Endometrium (tissue), 2 donors: ENCODE measurements around the gene SLITRK5.

Experiments used
- FAIRE-seq: peaks from 2 replicates; lab custom pipeline; 2012; peaks lifted over from hg19 to GRCh38; lab: Jason Lieb, UNC
- donor health status: control.
- donor health status: control.

Gene SLITRK5, protein sequence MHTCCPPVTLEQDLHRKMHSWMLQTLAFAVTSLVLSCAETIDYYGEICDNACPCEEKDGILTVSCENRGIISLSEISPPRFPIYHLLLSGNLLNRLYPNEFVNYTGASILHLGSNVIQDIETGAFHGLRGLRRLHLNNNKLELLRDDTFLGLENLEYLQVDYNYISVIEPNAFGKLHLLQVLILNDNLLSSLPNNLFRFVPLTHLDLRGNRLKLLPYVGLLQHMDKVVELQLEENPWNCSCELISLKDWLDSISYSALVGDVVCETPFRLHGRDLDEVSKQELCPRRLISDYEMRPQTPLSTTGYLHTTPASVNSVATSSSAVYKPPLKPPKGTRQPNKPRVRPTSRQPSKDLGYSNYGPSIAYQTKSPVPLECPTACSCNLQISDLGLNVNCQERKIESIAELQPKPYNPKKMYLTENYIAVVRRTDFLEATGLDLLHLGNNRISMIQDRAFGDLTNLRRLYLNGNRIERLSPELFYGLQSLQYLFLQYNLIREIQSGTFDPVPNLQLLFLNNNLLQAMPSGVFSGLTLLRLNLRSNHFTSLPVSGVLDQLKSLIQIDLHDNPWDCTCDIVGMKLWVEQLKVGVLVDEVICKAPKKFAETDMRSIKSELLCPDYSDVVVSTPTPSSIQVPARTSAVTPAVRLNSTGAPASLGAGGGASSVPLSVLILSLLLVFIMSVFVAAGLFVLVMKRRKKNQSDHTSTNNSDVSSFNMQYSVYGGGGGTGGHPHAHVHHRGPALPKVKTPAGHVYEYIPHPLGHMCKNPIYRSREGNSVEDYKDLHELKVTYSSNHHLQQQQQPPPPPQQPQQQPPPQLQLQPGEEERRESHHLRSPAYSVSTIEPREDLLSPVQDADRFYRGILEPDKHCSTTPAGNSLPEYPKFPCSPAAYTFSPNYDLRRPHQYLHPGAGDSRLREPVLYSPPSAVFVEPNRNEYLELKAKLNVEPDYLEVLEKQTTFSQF

DNA sequence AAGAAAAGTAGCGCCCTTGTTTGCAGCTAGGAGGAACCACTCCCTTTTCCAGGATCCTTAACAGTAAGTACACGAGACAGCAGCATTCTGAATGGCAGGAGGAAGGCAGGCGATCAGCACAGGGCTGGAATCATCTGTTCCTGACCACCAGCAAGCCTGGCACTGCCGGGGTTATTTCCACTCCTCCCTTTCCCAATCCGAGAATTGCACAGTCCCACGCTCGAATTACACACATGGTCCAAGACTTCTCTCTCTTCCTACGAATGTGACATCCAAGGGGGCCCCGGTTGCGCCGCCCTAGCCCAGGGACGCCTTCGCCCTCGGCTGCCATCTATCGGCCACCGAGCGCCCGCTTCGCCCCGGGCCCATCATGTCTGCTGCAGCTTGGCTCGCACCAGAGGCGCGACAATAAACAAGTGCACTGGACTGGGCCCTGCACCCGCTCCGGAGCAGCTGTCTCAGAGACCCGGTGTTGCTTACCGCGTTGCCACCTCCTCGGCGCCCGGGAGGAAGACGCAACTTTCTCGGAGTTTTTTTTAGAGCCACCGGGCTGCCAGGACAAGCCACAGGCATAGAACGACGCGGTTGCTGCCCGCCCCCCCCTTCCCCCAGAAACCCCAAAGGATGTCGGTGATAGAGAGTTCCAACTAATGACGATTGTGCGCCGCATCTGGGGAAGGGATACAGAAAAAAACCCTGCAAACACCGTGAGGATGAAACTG is at the start of gene SLITRK5:
SLITRK5 (plus strand) TSS at position 341 of the 722 bp plus-strand sequence. CDS start 4,018 bp downstream, outside the sequence.
- FAIRE-seq, result no peak

DNA sequence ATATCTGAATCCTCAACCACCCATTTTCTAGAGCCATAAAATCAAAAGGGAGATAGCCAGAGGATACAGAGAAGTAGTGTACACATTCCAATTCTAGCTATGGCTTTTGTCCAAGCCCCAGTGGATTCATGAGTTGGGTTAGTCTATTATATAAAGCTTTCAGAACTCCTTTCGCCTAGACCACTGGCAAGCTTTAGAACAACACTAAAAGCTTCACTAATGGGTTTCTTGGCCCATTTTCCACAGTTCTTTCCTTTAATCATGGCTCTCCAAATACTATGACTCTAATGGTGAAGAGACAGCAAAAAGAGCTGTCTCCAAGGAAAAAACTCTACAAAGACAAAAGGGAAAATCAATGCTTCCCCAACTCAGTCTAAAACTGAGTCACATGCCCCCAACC is 48.2 kb upstream of the SLITRK5 start:
- FAIRE-seq, result no peak

DNA sequence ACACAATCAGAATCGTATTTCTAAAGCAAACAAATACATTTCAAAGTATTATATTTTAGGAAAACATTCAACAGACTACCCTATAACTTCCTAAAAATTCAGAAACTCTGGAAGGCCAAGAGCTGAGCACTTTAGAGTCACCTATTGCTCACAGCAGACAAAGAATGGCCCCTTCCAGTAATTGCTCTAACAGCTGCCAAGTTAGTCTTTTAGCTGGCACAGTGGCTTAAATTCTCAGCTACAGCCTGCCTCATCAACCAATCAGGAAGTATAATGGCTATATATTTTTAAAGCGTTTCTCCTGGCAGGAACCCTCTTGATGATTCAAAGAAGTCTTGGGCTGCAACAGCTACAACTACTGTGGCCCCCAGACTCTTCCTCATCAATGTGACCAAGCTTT is 14.9 kb upstream of the SLITRK5 start:
- FAIRE-seq, result no peak

DNA sequence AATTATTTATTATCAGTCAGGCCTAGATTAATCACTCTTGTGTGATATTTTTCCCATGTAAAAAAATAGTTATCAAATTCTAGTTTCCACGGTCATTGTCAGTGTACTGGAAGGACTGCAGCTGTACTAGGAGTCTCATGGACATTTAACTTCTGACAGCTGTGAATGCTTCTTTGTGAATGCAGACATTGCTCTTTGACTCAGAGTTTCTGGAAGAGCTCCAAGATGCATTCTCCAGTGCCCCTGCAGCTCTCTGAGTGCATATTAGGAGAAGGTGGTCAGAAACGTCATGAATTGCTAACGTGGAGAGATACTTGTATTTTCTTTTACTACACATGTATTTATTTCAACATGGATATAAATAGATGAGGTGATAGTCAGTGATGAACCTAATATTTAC is 9.7 kb upstream of the SLITRK5 start:
- no peak for FAIRE-seq

DNA sequence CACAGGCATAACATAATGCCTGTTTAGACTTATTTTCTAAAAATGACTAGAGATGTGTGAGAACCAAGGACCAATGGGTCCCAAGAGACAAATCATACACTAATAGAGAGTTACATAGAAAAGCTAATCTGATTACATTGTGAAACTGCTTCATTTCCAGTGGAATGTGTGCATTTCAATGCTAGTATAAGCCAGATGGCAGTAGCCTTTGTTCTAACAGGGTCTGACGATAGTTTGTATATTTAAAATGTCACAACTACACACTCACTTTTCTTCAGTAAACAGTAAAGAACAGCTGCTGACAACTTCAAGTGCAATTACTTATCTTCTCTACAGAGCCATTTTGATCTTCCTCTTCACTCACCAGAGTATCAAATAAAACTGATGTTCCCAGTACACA is 4.3 kb upstream of the SLITRK5 start:
- FAIRE-seq, result no peak

DNA sequence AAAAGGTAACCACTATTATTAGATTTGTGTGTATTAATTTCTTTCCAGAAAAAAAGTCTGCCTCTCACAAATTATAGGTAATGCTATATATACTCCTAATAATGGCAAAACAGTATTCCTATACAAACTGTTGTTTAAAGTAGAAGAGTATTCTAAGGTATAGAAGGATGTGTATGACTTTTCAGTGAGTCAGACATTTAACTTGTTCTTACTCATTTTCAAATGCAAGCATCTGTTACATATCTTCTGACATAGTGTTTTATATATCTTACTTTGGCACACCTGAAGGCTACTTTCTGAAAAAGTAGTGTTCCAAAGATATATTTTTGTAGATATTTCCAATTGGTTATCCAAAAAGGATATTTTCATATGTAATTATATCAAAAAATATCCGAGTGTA is 3.5 kb upstream of the SLITRK5 start:
- no peak for FAIRE-seq

DNA sequence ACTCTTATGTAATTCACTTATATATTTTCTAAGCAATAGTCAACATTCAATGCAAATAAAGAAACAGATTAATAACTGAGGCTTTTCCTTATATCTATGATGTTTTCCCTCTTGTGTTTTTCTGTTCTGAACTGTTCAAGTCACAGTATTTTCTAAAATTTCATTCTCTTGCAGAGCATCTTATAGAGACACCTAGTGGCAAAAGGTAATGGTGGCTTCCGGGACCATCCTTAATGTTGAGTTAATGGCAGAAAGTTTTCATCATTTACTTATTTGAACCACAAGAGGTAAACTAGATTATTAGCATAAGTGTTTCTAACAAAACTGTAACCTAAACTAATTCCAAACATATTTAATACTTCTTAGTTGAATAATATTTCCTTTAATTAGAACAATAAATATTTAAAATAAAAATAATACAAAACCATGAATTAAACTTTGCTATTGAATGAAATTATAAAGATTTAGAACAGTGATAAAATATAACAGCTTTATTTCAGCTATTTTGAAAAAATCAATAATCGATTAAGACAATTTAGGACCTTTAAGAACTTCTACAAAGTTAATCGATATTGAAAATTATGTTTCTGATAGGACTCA is 1.7 kb upstream of the SLITRK5 start:
- peak; percentile 92 for FAIRE-seq

DNA sequence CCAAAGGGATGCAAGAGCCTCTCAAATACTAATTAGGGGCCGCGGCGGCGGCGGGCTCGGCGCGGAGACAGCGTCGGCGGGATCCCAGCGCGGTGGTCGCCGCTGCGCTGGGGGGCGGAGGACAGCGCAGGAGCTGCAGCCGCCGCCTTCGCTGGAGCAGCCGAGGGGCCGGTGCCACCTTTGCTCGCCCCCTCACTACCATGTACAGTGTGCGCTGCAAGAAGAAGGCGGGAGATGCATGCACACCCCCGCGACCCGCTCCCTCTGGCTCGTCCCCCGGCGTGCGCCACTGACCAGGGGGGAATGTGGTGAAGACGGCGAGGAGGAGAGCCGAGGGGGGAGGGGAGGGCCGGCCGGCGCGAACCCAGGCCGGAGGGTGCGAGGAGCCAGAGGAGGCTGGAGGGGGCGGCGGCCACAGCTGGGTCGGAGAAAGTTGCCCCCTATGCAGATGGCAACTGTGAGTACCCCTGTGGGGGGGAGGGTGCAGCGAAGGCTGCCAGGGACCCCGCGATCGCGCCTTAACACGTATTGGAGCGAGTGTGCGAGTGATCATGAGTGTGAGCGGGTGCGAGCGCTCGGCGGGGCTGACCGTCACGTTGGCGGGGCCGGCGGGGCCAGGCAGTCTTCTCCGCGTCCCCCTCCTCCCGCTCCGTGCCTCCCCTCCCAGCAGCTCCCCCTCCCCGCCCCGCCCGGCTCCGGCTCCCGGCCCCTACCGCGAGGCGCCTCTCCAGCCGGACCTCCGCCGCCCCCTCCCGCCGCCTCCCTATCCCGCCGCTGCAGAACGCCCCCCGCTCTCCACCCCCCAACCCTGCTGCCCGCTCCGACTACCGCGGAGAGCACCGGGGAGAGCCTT is 808 bp downstream of the SLITRK5 start:
- FAIRE-seq, result no peak

DNA sequence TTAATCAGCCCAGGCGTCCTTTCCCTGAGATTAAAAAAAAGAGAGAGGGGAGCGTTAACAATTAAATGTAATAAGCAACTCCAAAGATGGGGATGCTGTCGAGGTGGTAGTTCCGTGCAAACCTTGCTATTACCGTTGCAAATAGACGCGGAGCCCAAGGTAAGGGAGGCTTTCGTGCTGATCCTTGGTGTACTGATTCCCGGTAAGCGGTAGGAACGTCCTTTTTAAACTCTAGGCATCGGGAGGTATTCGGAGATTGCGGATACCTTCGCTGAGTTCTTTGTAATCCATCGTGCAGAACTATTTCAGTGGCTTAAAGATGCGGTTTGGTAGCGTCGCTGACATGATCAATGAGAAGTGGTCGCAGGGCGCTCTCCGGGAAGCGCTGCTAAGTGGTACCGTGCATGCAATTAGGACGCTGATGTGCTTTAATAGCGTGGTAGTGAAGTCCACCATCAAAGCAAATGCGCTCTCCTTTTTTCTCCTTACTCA is 3.1 kb downstream of the SLITRK5 start:
- FAIRE-seq, result no peak

DNA sequence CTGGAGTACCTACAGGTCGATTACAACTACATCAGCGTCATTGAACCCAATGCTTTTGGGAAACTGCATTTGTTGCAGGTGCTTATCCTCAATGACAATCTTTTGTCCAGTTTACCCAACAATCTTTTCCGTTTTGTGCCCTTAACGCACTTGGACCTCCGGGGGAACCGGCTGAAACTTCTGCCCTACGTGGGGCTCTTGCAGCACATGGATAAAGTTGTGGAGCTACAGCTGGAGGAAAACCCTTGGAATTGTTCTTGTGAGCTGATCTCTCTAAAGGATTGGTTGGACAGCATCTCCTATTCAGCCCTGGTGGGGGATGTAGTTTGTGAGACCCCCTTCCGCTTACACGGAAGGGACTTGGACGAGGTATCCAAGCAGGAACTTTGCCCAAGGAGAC is 4.7 kb downstream of the SLITRK5 start:
- no peak for FAIRE-seq

DNA sequence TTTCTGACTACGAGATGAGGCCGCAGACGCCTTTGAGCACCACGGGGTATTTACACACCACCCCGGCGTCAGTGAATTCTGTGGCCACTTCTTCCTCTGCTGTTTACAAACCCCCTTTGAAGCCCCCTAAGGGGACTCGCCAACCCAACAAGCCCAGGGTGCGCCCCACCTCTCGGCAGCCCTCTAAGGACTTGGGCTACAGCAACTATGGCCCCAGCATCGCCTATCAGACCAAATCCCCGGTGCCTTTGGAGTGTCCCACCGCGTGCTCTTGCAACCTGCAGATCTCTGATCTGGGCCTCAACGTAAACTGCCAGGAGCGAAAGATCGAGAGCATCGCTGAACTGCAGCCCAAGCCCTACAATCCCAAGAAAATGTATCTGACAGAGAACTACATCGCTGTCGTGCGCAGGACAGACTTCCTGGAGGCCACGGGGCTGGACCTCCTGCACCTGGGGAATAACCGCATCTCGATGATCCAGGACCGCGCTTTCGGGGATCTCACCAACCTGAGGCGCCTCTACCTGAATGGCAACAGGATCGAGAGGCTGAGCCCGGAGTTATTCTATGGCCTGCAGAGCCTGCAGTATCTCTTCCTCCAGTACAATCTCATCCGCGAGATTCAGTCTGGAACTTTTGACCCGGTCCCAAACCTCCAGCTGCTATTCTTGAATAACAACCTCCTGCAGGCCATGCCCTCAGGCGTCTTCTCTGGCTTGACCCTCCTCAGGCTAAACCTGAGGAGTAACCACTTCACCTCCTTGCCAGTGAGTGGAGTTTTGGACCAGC is 5.3 kb downstream of the SLITRK5 start:
- FAIRE-seq, result no peak

DNA sequence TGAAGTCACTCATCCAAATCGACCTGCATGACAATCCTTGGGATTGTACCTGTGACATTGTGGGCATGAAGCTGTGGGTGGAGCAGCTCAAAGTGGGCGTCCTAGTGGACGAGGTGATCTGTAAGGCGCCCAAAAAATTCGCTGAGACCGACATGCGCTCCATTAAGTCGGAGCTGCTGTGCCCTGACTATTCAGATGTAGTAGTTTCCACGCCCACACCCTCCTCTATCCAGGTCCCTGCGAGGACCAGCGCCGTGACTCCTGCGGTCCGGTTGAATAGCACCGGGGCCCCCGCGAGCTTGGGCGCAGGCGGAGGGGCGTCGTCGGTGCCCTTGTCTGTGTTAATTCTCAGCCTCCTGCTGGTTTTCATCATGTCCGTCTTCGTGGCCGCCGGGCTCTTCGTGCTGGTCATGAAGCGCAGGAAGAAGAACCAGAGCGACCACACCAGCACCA is 5.9 kb downstream of the SLITRK5 start:
- FAIRE-seq, result no peak

DNA sequence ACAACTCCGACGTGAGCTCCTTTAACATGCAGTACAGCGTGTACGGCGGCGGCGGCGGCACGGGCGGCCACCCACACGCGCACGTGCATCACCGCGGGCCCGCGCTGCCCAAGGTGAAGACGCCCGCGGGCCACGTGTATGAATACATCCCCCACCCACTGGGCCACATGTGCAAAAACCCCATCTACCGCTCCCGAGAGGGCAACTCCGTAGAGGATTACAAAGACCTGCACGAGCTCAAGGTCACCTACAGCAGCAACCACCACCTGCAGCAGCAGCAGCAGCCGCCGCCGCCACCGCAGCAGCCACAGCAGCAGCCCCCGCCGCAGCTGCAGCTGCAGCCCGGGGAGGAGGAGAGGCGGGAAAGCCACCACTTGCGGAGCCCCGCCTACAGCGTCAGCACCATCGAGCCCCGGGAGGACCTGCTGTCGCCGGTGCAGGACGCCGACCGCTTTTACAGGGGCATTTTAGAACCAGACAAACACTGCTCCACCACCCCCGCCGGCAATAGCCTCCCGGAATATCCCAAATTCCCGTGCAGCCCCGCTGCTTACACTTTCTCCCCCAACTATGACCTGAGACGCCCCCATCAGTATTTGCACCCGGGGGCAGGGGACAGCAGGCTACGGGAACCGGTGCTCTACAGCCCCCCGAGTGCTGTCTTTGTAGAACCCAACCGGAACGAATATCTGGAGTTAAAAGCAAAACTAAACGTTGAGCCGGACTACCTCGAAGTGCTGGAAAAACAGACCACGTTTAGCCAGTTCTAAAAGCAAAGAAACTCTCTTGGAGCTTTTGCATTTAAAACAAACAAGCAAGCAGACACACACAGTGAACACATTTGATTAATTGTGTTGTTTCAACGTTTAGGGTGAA is 6.6 kb downstream of the SLITRK5 start:
- no peak for FAIRE-seq

DNA sequence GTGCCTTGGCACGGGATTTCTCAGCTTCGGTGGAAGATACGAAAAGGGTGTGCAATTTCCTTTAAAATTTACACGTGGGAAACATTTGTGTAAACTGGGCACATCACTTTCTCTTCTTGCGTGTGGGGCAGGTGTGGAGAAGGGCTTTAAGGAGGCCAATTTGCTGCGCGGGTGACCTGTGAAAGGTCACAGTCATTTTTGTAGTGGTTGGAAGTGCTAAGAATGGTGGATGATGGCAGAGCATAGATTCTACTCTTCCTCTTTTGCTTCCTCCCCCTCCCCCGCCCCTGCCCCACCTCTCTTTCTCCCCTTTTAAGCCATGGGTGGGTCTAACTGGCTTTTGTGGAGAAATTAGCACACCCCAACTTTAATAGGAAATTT is 7.2 kb downstream of the SLITRK5 start:
- no peak for FAIRE-seq

DNA sequence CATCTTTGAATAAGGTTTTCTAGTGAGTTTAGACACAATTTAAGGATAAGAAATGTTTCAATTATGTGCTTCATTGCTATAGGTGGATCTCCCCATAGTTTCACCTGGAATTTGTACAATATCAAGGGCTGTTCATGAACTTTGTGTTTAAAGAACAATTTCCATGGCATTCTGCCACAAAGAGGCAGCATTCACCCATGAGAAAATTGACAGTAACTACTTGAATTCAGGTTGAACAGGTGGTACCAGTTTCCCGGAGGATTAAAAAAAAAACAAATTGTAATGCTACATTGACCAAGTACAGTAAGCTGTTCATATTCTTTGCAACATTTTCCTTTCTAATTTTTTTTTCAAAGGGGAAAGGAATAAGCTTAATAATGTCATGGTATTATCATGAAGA is 9.1 kb downstream of the SLITRK5 start:
- FAIRE-seq, result no peak

DNA sequence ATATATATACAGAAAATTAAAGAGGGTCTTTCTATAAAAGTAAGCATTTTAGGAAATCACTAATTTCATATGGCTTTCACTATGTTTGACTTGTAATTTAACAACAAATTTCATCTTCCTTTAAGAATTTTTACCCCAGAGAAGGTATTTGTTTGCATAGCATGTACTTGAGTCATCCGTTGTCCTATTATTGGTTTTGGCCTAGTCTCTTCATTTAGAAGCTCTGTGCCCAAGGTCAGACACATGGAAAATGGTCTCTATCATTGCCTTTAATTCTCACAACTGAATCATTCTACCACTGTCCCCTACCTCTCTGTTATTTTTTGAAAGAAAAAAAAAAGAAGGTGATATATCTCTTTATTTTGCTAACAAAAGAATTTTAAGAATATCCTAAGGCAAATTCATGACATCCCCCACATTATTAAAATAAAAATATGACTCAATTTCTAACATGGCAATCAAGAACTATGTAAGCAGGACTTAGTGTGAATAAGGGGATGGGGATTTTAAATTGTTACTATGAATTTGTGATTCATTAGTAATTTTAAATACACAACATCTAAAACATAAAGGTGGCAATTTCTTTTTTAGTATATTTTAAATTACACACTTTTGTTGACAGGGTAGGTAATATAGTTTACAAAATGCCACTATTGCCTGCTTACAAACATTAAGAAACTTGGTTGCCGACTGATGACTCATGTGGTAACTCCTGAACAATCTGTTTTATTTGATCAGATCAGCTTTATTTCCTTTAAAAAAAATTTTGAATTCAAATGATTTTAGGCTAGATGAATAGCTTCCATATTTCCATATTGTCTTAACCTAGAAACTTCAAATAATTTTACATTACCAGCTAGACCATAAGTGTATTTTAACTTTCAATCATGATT is 13.9 kb downstream of the SLITRK5 start:
- no peak for FAIRE-seq

DNA sequence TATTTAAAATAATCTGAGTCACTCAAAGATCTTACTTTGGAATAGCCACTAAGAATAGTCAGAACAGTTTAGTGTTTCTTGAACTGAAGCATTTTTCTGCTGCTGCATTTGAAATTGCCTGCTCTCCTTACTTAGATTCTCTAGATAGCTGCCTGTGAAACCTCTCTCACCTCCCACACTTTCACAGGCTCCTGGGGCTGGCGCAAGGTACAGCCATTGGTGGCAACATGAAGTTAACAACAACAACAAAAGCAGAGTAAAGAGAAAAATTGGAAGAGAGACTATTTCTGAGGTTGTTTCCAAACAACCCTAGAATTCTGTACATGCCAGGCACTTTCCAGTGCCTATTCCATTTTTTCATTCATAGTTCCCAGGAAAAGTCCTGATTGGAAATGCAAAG is 25.3 kb downstream of the SLITRK5 start:
- FAIRE-seq, result no peak

DNA sequence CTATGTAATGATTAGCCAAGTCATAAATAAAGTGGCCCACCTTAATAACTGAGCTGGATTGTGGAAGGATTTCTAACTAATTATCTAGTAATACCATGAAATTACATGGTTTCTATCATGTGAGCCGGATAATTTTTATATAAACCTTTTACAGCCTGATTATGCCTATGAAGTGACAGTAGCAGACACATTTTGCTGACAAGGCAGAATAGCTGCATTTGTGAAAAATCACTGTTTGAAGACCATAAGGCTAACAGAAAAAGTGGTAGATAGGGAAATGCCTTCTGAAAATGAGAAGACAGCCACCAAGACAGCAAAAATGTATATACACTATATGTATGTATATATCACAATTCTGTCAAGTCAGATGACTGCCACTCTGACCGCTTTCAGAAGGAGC is 27.1 kb downstream of the SLITRK5 start:
- FAIRE-seq, result no peak
